Left renal pelvis (tissue), 4 donors: ENCODE measurements around the gene FKBP10. TPM values are rescaled to one million over a fixed set of nuclear protein-coding genes. Genes with fewer than 3 reads are reported as not detected.
"Not testable (repeated sequence)": the region's sequence is repeated elsewhere in the genome, so short reads cannot be mapped to it uniquely, and the experiment has no call there.

ENCODE experiments used
- DNase-seq, 4 donors: peaks; one replicate each; pipeline ENCODE4 v3.0.0-alpha.2; 2013; ENCODE audit warnings: low read depth in 4 of 4, low spot score in 3 of 4
- polyA plus RNA-seq, 4 donors: library from polyadenylated mRNA; unstranded; fragments of 120-200 nt; gene quantifications; one replicate each; pipeline ENCODE4 v1.2.1, GENCODE V29; 2013; ENCODE audit not compliant: insufficient read length in 4 of 4

The FKBP10 gene
- polyA plus RNA-seq, result 100 to 1,000 TPM; 141 to 260 (median 161) TPM

- peak in 2 of 4 donors; percentile 81 to 88 for DNase-seq
Measured at GRCh38 chr17:41812381-41813151, at the start of gene FKBP10. Gene FKBP10 (plus strand): TSS chr17:41813004. CDS start chr17:41813035, 31 bp downstream.

- no peak for DNase-seq
Measured at GRCh38 chr17:41763327-41763726, 49.5 kb upstream of the FKBP10 start.

- no peak for DNase-seq
Measured at GRCh38 chr17:41766135-41766534, 46.7 kb upstream of the FKBP10 start.

- DNase-seq, result no peak
Measured at GRCh38 chr17:41767324-41768042, 45.3 kb upstream of the FKBP10 start.

- no peak for DNase-seq
Measured at GRCh38 chr17:41768682-41769288, 44.0 kb upstream of the FKBP10 start.

GRCh38 chr17:41769346-41769862 lies 43.4 kb upstream of the FKBP10 start:
- DNase-seq, result no peak

GRCh38 chr17:41769985-41770384 lies 42.8 kb upstream of the FKBP10 start:
- DNase-seq, result no peak

GRCh38 chr17:41771389-41772206 lies 41.2 kb upstream of the FKBP10 start:
- no peak for DNase-seq

GRCh38 chr17:41772218-41772585 lies 40.6 kb upstream of the FKBP10 start:
- DNase-seq, result peak in 1 of 4 donors; percentile 50

GRCh38 chr17:41772586-41773189 lies 40.1 kb upstream of the FKBP10 start:
- no peak for DNase-seq

- DNase-seq, result peak in 2 of 4 donors; percentile 43 to 65
Measured at GRCh38 chr17:41773190-41773588, 39.6 kb upstream of the FKBP10 start.

GRCh38 chr17:41773731-41774193 lies 39.0 kb upstream of the FKBP10 start:
- DNase-seq, result no peak

GRCh38 chr17:41775394-41776226 lies 37.2 kb upstream of the FKBP10 start:
- no peak for DNase-seq

GRCh38 chr17:41776262-41776900 lies 36.4 kb upstream of the FKBP10 start:
- DNase-seq, result not testable (repeated sequence)

- peak in 1 of 4 donors; percentile 60 for DNase-seq
Measured at GRCh38 chr17:41777157-41777573, 35.6 kb upstream of the FKBP10 start.

- peak in 1 of 4 donors; percentile 70 for DNase-seq
Measured at GRCh38 chr17:41777574-41778188, 35.1 kb upstream of the FKBP10 start.

- DNase-seq, result no peak
Measured at GRCh38 chr17:41779954-41780353, 32.9 kb upstream of the FKBP10 start.
